K562 (cell line): ENCODE measurements around the gene NHLH1. TPM values are rescaled to one million over a fixed set of nuclear protein-coding genes. Genes with fewer than 3 reads are reported as not detected.

ENCODE experiments used
- ADNP ChIP-seq: fragments of 200-800 bp; sonication (Bioruptor generic); IDR thresholded peaks from 2 replicates; pipeline ENCODE4 v1.6.1; 2016; ENCODE audit warnings: missing genetic modification characterization, missing compliant biosample characterization
- ARID3A ChIP-seq: IDR thresholded peaks from 2 replicates; pipeline ENCODE4 v1.6.1; 2012; ENCODE audit warnings: low read depth, low read length, improper control_type of control experiment, borderline replicate concordance
- E2F8 ChIP-seq: fragments of 450-650 bp; IDR thresholded peaks from 2 replicates; pipeline ENCODE4 v1.7.1; 2018; ENCODE audit warnings: mild to moderate bottlenecking, low read depth; ENCODE audit not compliant: partially characterized antibody
- E4F1 ChIP-seq: fragments of 250-450 bp; sonication (Bioruptor Pico); IDR thresholded peaks from 2 replicates; pipeline ENCODE4 v1.5.0; 2021; ENCODE audit warnings: mild to moderate bottlenecking, borderline replicate concordance
- HDAC8 ChIP-seq: fragments of 450-650 bp; IDR thresholded peaks from 2 replicates; pipeline ENCODE4 v1.6.1; 2016; ENCODE audit warnings: mild to moderate bottlenecking, missing genetic modification characterization, moderate library complexity, missing compliant biosample characterization
- KDM1A ChIP-seq, 2 experiments: fragments of 450-650 bp; IDR thresholded peaks; 2 replicates each; pipeline ENCODE4 v1.6.1; 2016; ENCODE audit warnings: mild to moderate bottlenecking in 2 of 2
- MAZ ChIP-seq, 2 experiments: fragments of 450-650 bp in 1 of 2; sonication (generic) in 1 of 2; formaldehyde crosslinking; IDR thresholded peaks in 1 of 2; conservative IDR thresholded peaks in 1 of 2; 2 replicates each; pipeline versions ENCODE4 v1.4.0 to v1.5.0; 2020; ENCODE audit warnings: mild to moderate bottlenecking in 1 of 2, missing genetic modification reagents in 1 of 2
- NR2C1 ChIP-seq, 2 experiments: fragments of 450-650 bp; IDR thresholded peaks; 2 replicates each; pipeline ENCODE4 v1.6.1; 2017; ENCODE audit warnings: mild to moderate bottlenecking in 2 of 2, antibody characterized with exemption in 1 of 2, inconsistent platforms in 1 of 2, missing compliant biosample characterization in 1 of 2, missing genetic modification characterization in 1 of 2
- POLR2G ChIP-seq: fragments of 200-400 bp; formaldehyde crosslinking; IDR thresholded peaks from 2 replicates; pipeline ENCODE4 v1.6.1; 2017; ENCODE audit warnings: low read depth, mild to moderate bottlenecking, antibody characterized with exemption, low read length, moderate library complexity
- THAP7 ChIP-seq: fragments of 250-450 bp; sonication (Bioruptor Pico); IDR thresholded peaks from 2 replicates; pipeline ENCODE4 v1.5.0; 2021
- VEZF1 ChIP-seq: fragments of 200-800 bp; sonication (Bioruptor generic); IDR thresholded peaks from 2 replicates; pipeline ENCODE4 v1.6.1; 2017; ENCODE audit warnings: missing genetic modification characterization, missing compliant biosample characterization
- YBX1 ChIP-seq: fragments of 450-650 bp; IDR thresholded peaks from 2 replicates; pipeline ENCODE4 v1.7.1; 2016; ENCODE audit warnings: mild to moderate bottlenecking
- ZFX ChIP-seq: sonication (generic); formaldehyde crosslinking; IDR thresholded peaks from 2 replicates; pipeline ENCODE4 v1.8.0; 2022; ENCODE audit warnings: mild to moderate bottlenecking, missing genetic modification reagents, moderate library complexity
- ZNF511 ChIP-seq: sonication (generic); formaldehyde crosslinking; IDR thresholded peaks from 2 replicates; pipeline ENCODE4 v1.8.0; 2022; ENCODE audit warnings: mild to moderate bottlenecking, missing genetic modification reagents
- ZNF551 ChIP-seq: fragments of 250-450 bp; sonication (Bioruptor Pico); IDR thresholded peaks from 2 replicates; pipeline ENCODE4 v1.5.0; 2021; ENCODE audit warnings: mild to moderate bottlenecking, moderate library complexity
- ZNF589 ChIP-seq: fragments of 200-800 bp; sonication (Bioruptor generic); IDR thresholded peaks from 2 replicates; pipeline ENCODE4 v1.6.1; 2016; ENCODE audit warnings: low read depth, missing genetic modification characterization, missing compliant biosample characterization
- polyA plus RNA-seq, 8 experiments: library from polyadenylated mRNA; depleted of rRNA in 4 of 8; stranded (reverse) in 5 of 8; unstranded in 3 of 8; fragments of >200 nt; fragmentation: Nextera tagmentation in 2 of 8; fragmentation: Illumina TruSeq in 1 of 8; extraction: Ambion mirVana in 2 of 8; extraction: Trizol in 1 of 8; gene quantifications; 2 replicates each; pipeline versions ENCODE4 v1.2.1 to v1.2.3, GENCODE V29; 2011 to 2014; ENCODE audit warnings: inconsistent platforms in 1 of 8, missing spikeins in 1 of 8
- total RNA-seq, 7 experiments: library from RNA; depleted of rRNA in 6 of 7; stranded (reverse); fragments of >200 nt in 6 of 7; fragmentation: Illumina TruSeq in 2 of 7; extraction: Trizol in 2 of 7; gene quantifications; 2 replicates each; pipeline versions ENCODE4 v1.2.1 to v1.2.3, GENCODE V29; 2011 to 2021; ENCODE audit warnings: low replicate concordance in 1 of 7

Gene NHLH1
- total and polyA plus RNA-seq, 9 of the 15 experiments (the other 6 are each of a cell fraction or from before 2014, with no cell fraction given) = 0.09 to 1.3 (median 0.35) TPM; not detected in 1

DNA sequence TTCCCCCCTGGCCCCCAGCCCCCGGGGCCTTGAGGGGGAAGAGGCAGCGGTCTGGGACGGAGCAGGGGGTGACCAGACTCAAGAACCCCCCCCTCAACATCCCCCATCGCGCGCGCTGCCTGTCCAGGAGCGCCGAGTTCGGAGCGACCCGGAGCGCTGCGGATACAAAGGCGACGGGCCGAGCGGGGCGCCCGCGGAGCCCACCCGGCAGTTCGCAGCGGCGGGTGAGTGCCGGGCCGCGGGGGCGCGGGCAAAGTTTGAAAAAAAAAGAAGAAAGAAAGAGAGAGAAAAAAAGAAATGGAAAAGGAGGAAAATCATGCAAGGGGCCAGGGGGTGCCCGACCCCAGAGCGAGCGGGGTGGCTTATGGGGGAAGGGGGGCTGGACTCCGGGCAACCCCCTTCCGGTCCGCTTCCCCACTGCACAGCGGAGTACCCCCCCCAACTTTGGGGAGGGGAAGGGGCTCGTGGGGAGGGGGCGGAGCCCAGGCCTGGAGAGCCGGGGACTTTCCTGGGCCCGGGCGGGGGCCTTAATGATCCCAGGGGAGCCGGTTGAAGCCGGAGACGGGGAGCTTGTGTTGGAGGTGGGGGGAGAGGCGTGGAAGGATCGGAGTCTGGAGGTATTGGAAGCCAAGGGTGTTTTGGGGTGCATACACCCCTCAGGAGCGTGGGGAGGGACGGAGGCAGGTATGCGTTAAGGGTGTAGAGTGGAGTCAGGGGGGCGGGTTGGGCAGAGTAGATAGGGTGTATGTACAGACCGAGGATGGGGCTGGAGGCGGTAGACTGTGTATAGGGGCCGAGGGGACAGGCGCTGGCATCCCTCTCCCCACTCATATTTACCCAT, 34.0 kb downstream of the NHLH1 start (continued):
- TF ChIP-seq E4F1 (CRISPR knock-in tag) = no peak
- no peak for TF ChIP-seq ZNF511
- peak; percentile 44; the same call in 1 of the 2 replicates for TF ChIP-seq ZFX (CRISPR knock-in tag)
- TF ChIP-seq KDM1A (IDR thresholded peaks at IDR 0.05) = peak in 1 of 2 experiments; percentile 35; a peak in 1 of 4 replicates
- peak; percentile 22 to 23; a peak in 1 of 4 replicates for TF ChIP-seq MAZ (CRISPR knock-in tag; conservative IDR thresholded peaks at IDR 0.05 in 1 of 2, IDR thresholded peaks at IDR 0.05 in 1 of 2)
- TF ChIP-seq POLR2G = peak; percentile 45; the same call in 1 of the 2 replicates
- no peak for TF ChIP-seq HDAC8
- TF ChIP-seq ADNP (tag) = no peak
- no peak for TF ChIP-seq E2F8
- TF ChIP-seq VEZF1 (CRISPR knock-in tag) = peak; percentile 82
- TF ChIP-seq THAP7 (CRISPR knock-in tag) = no peak
- no peak for TF ChIP-seq ZNF551 (CRISPR knock-in tag)
- no peak for TF ChIP-seq ARID3A
- no peak for TF ChIP-seq YBX1
- TF ChIP-seq ZNF589 (CRISPR knock-in tag) = no peak
- TF ChIP-seq NR2C1 (IDR thresholded peaks at IDR 0.05) = no peak
- no peak for TF ChIP-seq NR2C1 (tag; IDR thresholded peaks at IDR 0.05)
